ENCODE results near the gene DNMT3A.

- TF ChIP-seq CTCF (IDR thresholded peaks at IDR 0.05) (no peak), POLR2A (IDR thresholded peaks at IDR 0.05) (no peak)
These were observed 34.9 kb downstream of the DNMT3A start for GRCh38 chr2:25306777-25307368.

Data from testis (tissue), 2 donors.